ENCODE measurements around the gene ALOX12B. TPM values are rescaled to one million over a fixed set of nuclear protein-coding genes. Genes with fewer than 3 reads are reported as not detected.
A peak's percentile ranks its signal among the peaks of the same experiment; 100 is the strongest.
"Not testable (repeated sequence)": the region's sequence is repeated elsewhere in the genome, so short reads cannot be mapped to it uniquely, and the experiment has no call there.

ALOX12B gene
- total and polyA plus RNA-seq, 2 donors (not counting 1 experiment from before 2014, with no cell fraction given): 0.57 to 0.69 TPM

GRCh38 chr17:8062807-8063483 is 24.6 kb downstream of the ALOX12B start:
- peaks cover 50% of the 10 kb centered on the region for H3K27me3 Mint-ChIP-seq
- peak; percentile 28 for DNase-seq
- H3K27ac Mint-ChIP-seq: no peak overlapping the region
- no peak overlapping the region for H3K4me3 Mint-ChIP-seq
- TF ChIP-seq EZH2 (IDR thresholded peaks at IDR 0.05; ENCODE audit: borderline replicate concordance, insufficient read depth, low read depth, low read length, poor library complexity, severe bottlenecking): no peak
- TF ChIP-seq CTCF (IDR thresholded peaks at IDR 0.05): no peak
- H2AFZ ChIP-seq (ENCODE audit: insufficient read depth, low read depth, low read length, poor library complexity, severe bottlenecking): no peak overlapping the region
- H4K20me1 ChIP-seq (ENCODE audit: control insufficient read depth, insufficient read depth, low read length, poor library complexity, severe bottlenecking): no peaks in the 10 kb centered on the region
- H3K9me3 Mint-ChIP-seq (ENCODE audit: insufficient read depth): no peaks in the 10 kb centered on the region
- no peak overlapping the region for H3K4me3 ChIP-seq (ENCODE audit: control extremely low read depth in 1 of 5, extremely low read depth in 1 of 5, insufficient read depth in 1 of 5, low read depth in 2 of 5, low read length in 4 of 5)
- H3K4me2 ChIP-seq (replicated peaks; ENCODE audit: low read depth, low read length, poor library complexity, severe bottlenecking): no peak overlapping the region
- ChIA-PET CTCF (interaction anchor here (1.2 to 10.2 kb wide), 13 partner anchors 7 to 238 kb away, joined by 3 to 131 read pairs (median 44); partner anchors contain the start of gene RNF227), POLR2A (no interaction called here)
- peaks cover 0 to 3% (median 0%) of the 10 kb centered on the region in 3 donors for H3K9me3 ChIP-seq (ENCODE audit: control extremely low read depth in 1 of 3, control insufficient read depth in 2 of 3, insufficient read depth in 1 of 3, low read length in 2 of 3)
- H3K9ac ChIP-seq (ENCODE audit: low read length): no peak overlapping the region
- H3K4me1 ChIP-seq (ENCODE audit: control insufficient read depth in 2 of 2, insufficient read depth in 2 of 2, low read length in 2 of 2): peaks cover 0 to under 1% of the 10 kb centered on the region in 2 donors
- no peaks in the 10 kb centered on the region for H3K79me2 ChIP-seq (ENCODE audit: control insufficient read depth, insufficient read depth, low read length)
- H3K4me1 Mint-ChIP-seq: peaks cover under 1% of the 10 kb centered on the region
- 83% methylated on average over 10 of the region's 15 CpGs for WGBS (ENCODE audit: insufficient coverage)
- H3K27me3 ChIP-seq (replicated peaks in 1 of 4; ENCODE audit: control extremely low read depth in 1 of 4, control insufficient read depth in 3 of 4, insufficient read depth in 4 of 4, low read length in 3 of 4): peaks cover 0 to 53% (median 24%) of the 10 kb centered on the region in 4 experiments
- H3K36me3 ChIP-seq (replicated peaks in 1 of 2; ENCODE audit: control extremely low read depth in 1 of 2, control insufficient read depth in 1 of 2, extremely low read depth in 1 of 2, insufficient read depth in 2 of 2, low read length in 1 of 2): no peaks in the 10 kb centered on the region
- intact Hi-C loops (cut with micrococcal nuclease): loop anchor here (10.0 kb wide), 1 partner anchor 1462 kb away; no protein-coding TSS in a partner anchor
- no peak overlapping the region for H3K27ac ChIP-seq (ENCODE audit: low read length in 2 of 2)
- ATAC-seq (ENCODE audit: low read depth): no peak

- no peaks in the 10 kb centered on the region for H3K79me2 ChIP-seq (ENCODE audit: control insufficient read depth, insufficient read depth, low read length)
- no peak overlapping the region for H3K4me3 ChIP-seq (ENCODE audit: control extremely low read depth in 1 of 5, extremely low read depth in 1 of 5, insufficient read depth in 1 of 5, low read depth in 2 of 5, low read length in 4 of 5)
- TF ChIP-seq EZH2 (IDR thresholded peaks at IDR 0.05; ENCODE audit: borderline replicate concordance, insufficient read depth, low read depth, low read length, poor library complexity, severe bottlenecking): no peak
- no peak for TF ChIP-seq CTCF (IDR thresholded peaks at IDR 0.05)
- intact Hi-C loops (cut with micrococcal nuclease): loop anchor here (10.0 kb wide), 1 partner anchor 1462 kb away; no protein-coding TSS in a partner anchor
- H3K4me1 ChIP-seq (ENCODE audit: control insufficient read depth in 2 of 2, insufficient read depth in 2 of 2, low read length in 2 of 2): peaks cover 3 to 6% of the 10 kb centered on the region in 2 donors
- POLR2A ChIA-PET: no interaction called here
- no peaks in the 10 kb centered on the region for H3K36me3 ChIP-seq (replicated peaks in 1 of 2; ENCODE audit: control extremely low read depth in 1 of 2, control insufficient read depth in 1 of 2, extremely low read depth in 1 of 2, insufficient read depth in 2 of 2, low read length in 1 of 2)
- no peak overlapping the region for H3K9ac ChIP-seq (ENCODE audit: low read length)
- DNase-seq (no peak), ATAC-seq (ENCODE audit: low read depth) (no peak)
- H3K4me3 Mint-ChIP-seq: no peak overlapping the region
- no peaks in the 10 kb centered on the region for H3K9me3 Mint-ChIP-seq (ENCODE audit: insufficient read depth)
- no peak overlapping the region for H3K27ac ChIP-seq (ENCODE audit: low read length in 2 of 2)
- peaks cover 6% of the 10 kb centered on the region for H3K4me1 Mint-ChIP-seq
- 92% methylated on average over 5 of the region's 8 CpGs for WGBS (ENCODE audit: insufficient coverage)
- no peak overlapping the region for H2AFZ ChIP-seq (ENCODE audit: insufficient read depth, low read depth, low read length, poor library complexity, severe bottlenecking)
- H4K20me1 ChIP-seq (ENCODE audit: control insufficient read depth, insufficient read depth, low read length, poor library complexity, severe bottlenecking): no peaks in the 10 kb centered on the region
- peaks cover 0 to 3% (median 0%) of the 10 kb centered on the region in 3 donors for H3K9me3 ChIP-seq (ENCODE audit: control extremely low read depth in 1 of 3, control insufficient read depth in 2 of 3, insufficient read depth in 1 of 3, low read length in 2 of 3)
- peaks cover 50% of the 10 kb centered on the region for H3K27me3 Mint-ChIP-seq
- peaks cover 0 to 53% (median 24%) of the 10 kb centered on the region in 4 experiments for H3K27me3 ChIP-seq (replicated peaks in 1 of 4; ENCODE audit: control extremely low read depth in 1 of 4, control insufficient read depth in 3 of 4, insufficient read depth in 4 of 4, low read length in 3 of 4)
- no peak overlapping the region for H3K4me2 ChIP-seq (replicated peaks; ENCODE audit: low read depth, low read length, poor library complexity, severe bottlenecking)
- no peak overlapping the region for H3K27ac Mint-ChIP-seq
- CTCF ChIA-PET: interaction anchor here (1.0 to 10.2 kb wide), 16 partner anchors 8 to 723 kb away, joined by 3 to 131 read pairs (median 25); partner anchors contain the start of gene RNF227
Observed at GRCh38 chr17:8062435-8062806, 25.1 kb downstream of the ALOX12B start.

- H3K9ac ChIP-seq (ENCODE audit: low read length); H3K27ac Mint-ChIP-seq; H3K36me3 ChIP-seq (replicated peaks in 1 of 2; ENCODE audit: control extremely low read depth in 1 of 2, control insufficient read depth in 1 of 2, extremely low read depth in 1 of 2, insufficient read depth in 2 of 2, low read length in 1 of 2); H3K9me3 Mint-ChIP-seq (ENCODE audit: insufficient read depth); H3K27ac ChIP-seq (ENCODE audit: low read length in 2 of 2); H3K9me3 ChIP-seq (ENCODE audit: control extremely low read depth in 1 of 3, control insufficient read depth in 2 of 3, insufficient read depth in 1 of 3, low read length in 2 of 3); H2AFZ ChIP-seq (ENCODE audit: insufficient read depth, low read depth, low read length, poor library complexity, severe bottlenecking); POLR2A ChIA-PET; H3K4me3 ChIP-seq (ENCODE audit: control extremely low read depth in 1 of 5, extremely low read depth in 1 of 5, insufficient read depth in 1 of 5, low read depth in 2 of 5, low read length in 4 of 5); ATAC-seq (ENCODE audit: low read depth); DNase-seq; H3K4me2 ChIP-seq (replicated peaks; ENCODE audit: low read depth, low read length, poor library complexity, severe bottlenecking); H4K20me1 ChIP-seq (ENCODE audit: control insufficient read depth, insufficient read depth, low read length, poor library complexity, severe bottlenecking); H3K4me3 Mint-ChIP-seq; H3K79me2 ChIP-seq (ENCODE audit: control insufficient read depth, insufficient read depth, low read length): not testable (repeated sequence)
- Histone ChIP-seq H3K4me1 (ENCODE audit: control insufficient read depth in 2 of 2, insufficient read depth in 2 of 2, low read length in 2 of 2) (peaks cover 8 to 12% of the 10 kb centered on the region in 2 donors), H3K27me3 (replicated peaks in 1 of 4; ENCODE audit: control extremely low read depth in 1 of 4, control insufficient read depth in 3 of 4, insufficient read depth in 4 of 4, low read length in 3 of 4) (peaks cover 0 to 53% (median 24%) of the 10 kb centered on the region in 4 experiments)
- Mint-ChIP-seq H3K4me1 (peaks cover 11% of the 10 kb centered on the region), H3K27me3 (peaks cover 50% of the 10 kb centered on the region)
- WGBS (ENCODE audit: insufficient coverage): 85% methylated on average over 8 of the region's 8 CpGs
- intact Hi-C loops (cut with micrococcal nuclease): loop anchor here (2.0 to 10.0 kb wide), 3 partner anchors 685 to 1463 kb away; no protein-coding TSS in a partner anchor
- CTCF ChIA-PET: interaction anchor here (0.7 to 10.2 kb wide), 19 partner anchors 8 to 724 kb away, joined by 3 to 131 read pairs (median 20); partner anchors contain the start of genes ALOXE3, KRABD2 and RNF227
Observed at GRCh38 chr17:8061851-8062250, 25.7 kb downstream of the ALOX12B start.

All from B cell (primary cell).